OCI-LY7 (cell line): ENCODE results near the gene CTCF.

Experiments used
- EZH2phosphoT487 ChIP-seq: fragments of 200-600 bp; sonication (generic); IDR thresholded peaks from 2 replicates; pipeline ENCODE4 v1.6.1; 2018; ENCODE audit warnings: low read depth, borderline replicate concordance, mild to moderate bottlenecking, mixed run types, antibody characterized with exemption, low read length, moderate library complexity, mixed read lengths
- TF ChIP-seq, protein P1 (sequence below): fragments of 200-600 bp; sonication (generic); conservative IDR thresholded peaks from 2 replicates; pipeline ENCODE4 v1.5.1; 2014; ENCODE audit warnings: mild to moderate bottlenecking, antibody characterized with exemption, low read length, moderate library complexity, mixed read lengths

DNA sequence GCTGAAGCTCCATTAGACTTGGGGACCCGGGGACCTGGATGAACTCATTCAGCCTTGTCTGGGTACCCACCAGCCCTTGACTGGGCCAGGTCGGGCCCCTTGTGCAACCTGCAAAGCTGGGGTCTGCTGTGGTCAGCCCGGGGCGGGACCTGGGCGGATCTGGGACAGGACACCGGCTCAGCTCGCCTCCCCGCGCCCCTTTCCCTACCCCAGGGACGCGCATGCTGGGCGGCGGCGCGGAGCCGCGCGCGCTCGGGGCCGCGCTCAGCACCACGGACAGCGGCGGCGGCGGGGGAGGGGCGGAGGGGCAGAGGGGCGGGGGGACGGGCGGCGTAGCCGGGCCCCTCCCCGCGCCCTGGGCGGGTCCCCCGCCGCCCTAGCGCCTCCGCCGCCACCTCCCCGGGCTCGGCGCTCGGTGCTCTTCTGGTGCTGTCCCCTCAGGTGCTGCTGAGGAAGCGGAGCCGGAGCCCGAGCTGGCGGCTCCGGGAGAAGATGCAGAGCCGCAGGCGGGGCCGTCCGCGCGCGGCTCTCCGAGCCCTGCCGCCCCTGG lies 90.3 kb downstream of the CTCF start:
- no peak for TF ChIP-seq EZH2phosphoT487
- TF ChIP-seq, protein P1, sequence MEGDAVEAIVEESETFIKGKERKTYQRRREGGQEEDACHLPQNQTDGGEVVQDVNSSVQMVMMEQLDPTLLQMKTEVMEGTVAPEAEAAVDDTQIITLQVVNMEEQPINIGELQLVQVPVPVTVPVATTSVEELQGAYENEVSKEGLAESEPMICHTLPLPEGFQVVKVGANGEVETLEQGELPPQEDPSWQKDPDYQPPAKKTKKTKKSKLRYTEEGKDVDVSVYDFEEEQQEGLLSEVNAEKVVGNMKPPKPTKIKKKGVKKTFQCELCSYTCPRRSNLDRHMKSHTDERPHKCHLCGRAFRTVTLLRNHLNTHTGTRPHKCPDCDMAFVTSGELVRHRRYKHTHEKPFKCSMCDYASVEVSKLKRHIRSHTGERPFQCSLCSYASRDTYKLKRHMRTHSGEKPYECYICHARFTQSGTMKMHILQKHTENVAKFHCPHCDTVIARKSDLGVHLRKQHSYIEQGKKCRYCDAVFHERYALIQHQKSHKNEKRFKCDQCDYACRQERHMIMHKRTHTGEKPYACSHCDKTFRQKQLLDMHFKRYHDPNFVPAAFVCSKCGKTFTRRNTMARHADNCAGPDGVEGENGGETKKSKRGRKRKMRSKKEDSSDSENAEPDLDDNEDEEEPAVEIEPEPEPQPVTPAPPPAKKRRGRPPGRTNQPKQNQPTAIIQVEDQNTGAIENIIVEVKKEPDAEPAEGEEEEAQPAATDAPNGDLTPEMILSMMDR, result no peak
